ENCODE data around the gene EDIL3. TPM values are rescaled to one million over a fixed set of nuclear protein-coding genes. Genes with fewer than 3 reads are reported as not detected.

EDIL3 gene
- total and polyA plus RNA-seq, 4 donors: 8.3 to 66.0 (median 11.0) TPM

- Histone ChIP-seq H3K9me3 (ENCODE audit: control insufficient read depth in 4 of 4, insufficient read depth in 3 of 4, low read length in 3 of 4) (no peaks in the 10 kb centered on the region), H3K27ac (ENCODE audit: low read depth in 1 of 2, low read length in 1 of 2) (no peak overlapping the region), H3K9ac (ENCODE audit: insufficient read depth in 1 of 2, low read length in 2 of 2) (no peak overlapping the region), H3K27me3 (ENCODE audit: control insufficient read depth in 3 of 3, insufficient read depth in 3 of 3, low read length in 2 of 3) (no peaks in the 10 kb centered on the region), H3K4me1 (ENCODE audit: control insufficient read depth in 5 of 5, insufficient read depth in 5 of 5, low read length in 5 of 5) (peaks cover 0 to 9% (median 0%) of the 10 kb centered on the region in 5 donors), H3K4me3 (no peak overlapping the region), H3K36me3 (ENCODE audit: control insufficient read depth in 4 of 4, insufficient read depth in 4 of 4, low read length in 4 of 4) (no peaks in the 10 kb centered on the region)
- ATAC-seq (ENCODE audit: insufficient read depth, low FRiP score) (no peak), DNase-seq (no peak)
- TF ChIP-seq CTCF (IDR thresholded peaks at IDR 0.05; ENCODE audit: control extremely low read depth, extremely low read depth): no peak
Observed at GRCh38 chr5:84227236-84227635, 157.4 kb downstream of the EDIL3 start.

- no peak for ATAC-seq (ENCODE audit: insufficient read depth, low FRiP score)
- Histone ChIP-seq H3K36me3 (ENCODE audit: control insufficient read depth in 4 of 4, insufficient read depth in 4 of 4, low read length in 4 of 4) (no peaks in the 10 kb centered on the region), H3K4me3 (no peak overlapping the region), H3K4me1 (ENCODE audit: control insufficient read depth in 5 of 5, insufficient read depth in 5 of 5, low read length in 5 of 5) (no peaks in the 10 kb centered on the region), H3K27me3 (ENCODE audit: control insufficient read depth in 3 of 3, insufficient read depth in 3 of 3, low read length in 2 of 3) (no peaks in the 10 kb centered on the region), H3K9me3 (ENCODE audit: control insufficient read depth in 4 of 4, insufficient read depth in 3 of 4, low read length in 3 of 4) (no peaks in the 10 kb centered on the region), H3K27ac (ENCODE audit: low read depth in 1 of 2, low read length in 1 of 2) (no peak overlapping the region), H3K9ac (ENCODE audit: insufficient read depth in 1 of 2, low read length in 2 of 2) (no peak overlapping the region)
- 68 to 72% methylated on average over 5 of the region's 5 CpGs for WGBS, 2 donors
- DNase-seq: no peak
- no peak for TF ChIP-seq CTCF (IDR thresholded peaks at IDR 0.05; ENCODE audit: control extremely low read depth, extremely low read depth)
Observed at GRCh38 chr5:84218546-84218945, 166.1 kb downstream of the EDIL3 start.

- Histone ChIP-seq H3K9ac (ENCODE audit: insufficient read depth in 1 of 2, low read length in 2 of 2) (no peak overlapping the region), H3K36me3 (ENCODE audit: control insufficient read depth in 4 of 4, insufficient read depth in 4 of 4, low read length in 4 of 4) (no peaks in the 10 kb centered on the region), H3K27ac (ENCODE audit: low read depth in 1 of 2, low read length in 1 of 2) (no peak overlapping the region), H3K27me3 (ENCODE audit: control insufficient read depth in 3 of 3, insufficient read depth in 3 of 3, low read length in 2 of 3) (no peaks in the 10 kb centered on the region), H3K4me3 (no peak overlapping the region), H3K9me3 (ENCODE audit: control insufficient read depth in 4 of 4, insufficient read depth in 3 of 4, low read length in 3 of 4) (peaks cover 0 to 2% (median 0%) of the 10 kb centered on the region in 4 donors), H3K4me1 (ENCODE audit: control insufficient read depth in 5 of 5, insufficient read depth in 5 of 5, low read length in 5 of 5) (no peaks in the 10 kb centered on the region)
- 96 to 97% methylated on average over 3 of the region's 3 CpGs for WGBS, 2 donors
- ATAC-seq (ENCODE audit: insufficient read depth, low FRiP score) (no peak), DNase-seq (no peak)
- TF ChIP-seq CTCF (IDR thresholded peaks at IDR 0.05; ENCODE audit: control extremely low read depth, extremely low read depth): no peak
Observed at GRCh38 chr5:84215521-84215920, 169.2 kb downstream of the EDIL3 start.

GRCh38 chr5:84213861-84214260 is 170.8 kb downstream of the EDIL3 start:
- no peak for TF ChIP-seq CTCF (IDR thresholded peaks at IDR 0.05; ENCODE audit: control extremely low read depth, extremely low read depth)
- H3K9me3 ChIP-seq (ENCODE audit: control insufficient read depth in 4 of 4, insufficient read depth in 3 of 4, low read length in 3 of 4): peaks cover 0 to 2% (median 0%) of the 10 kb centered on the region in 4 donors
- ATAC-seq (ENCODE audit: insufficient read depth, low FRiP score): no peak
- no peaks in the 10 kb centered on the region for H3K36me3 ChIP-seq (ENCODE audit: control insufficient read depth in 4 of 4, insufficient read depth in 4 of 4, low read length in 4 of 4)
- no peak overlapping the region for H3K4me3 ChIP-seq
- no peaks in the 10 kb centered on the region for H3K4me1 ChIP-seq (ENCODE audit: control insufficient read depth in 5 of 5, insufficient read depth in 5 of 5, low read length in 5 of 5)
- H3K27me3 ChIP-seq (ENCODE audit: control insufficient read depth in 3 of 3, insufficient read depth in 3 of 3, low read length in 2 of 3): no peaks in the 10 kb centered on the region
- no peak for DNase-seq
- WGBS, 2 donors: 83 to 98% methylated on average over 1 of the region's 1 CpG
- no peak overlapping the region for H3K9ac ChIP-seq (ENCODE audit: insufficient read depth in 1 of 2, low read length in 2 of 2)
- no peak overlapping the region for H3K27ac ChIP-seq (ENCODE audit: low read depth in 1 of 2, low read length in 1 of 2)

Data from lung (tissue), 12 donors.